ENCODE measurements around the gene SLC35E3.

The SLC35E3 gene

DNA sequence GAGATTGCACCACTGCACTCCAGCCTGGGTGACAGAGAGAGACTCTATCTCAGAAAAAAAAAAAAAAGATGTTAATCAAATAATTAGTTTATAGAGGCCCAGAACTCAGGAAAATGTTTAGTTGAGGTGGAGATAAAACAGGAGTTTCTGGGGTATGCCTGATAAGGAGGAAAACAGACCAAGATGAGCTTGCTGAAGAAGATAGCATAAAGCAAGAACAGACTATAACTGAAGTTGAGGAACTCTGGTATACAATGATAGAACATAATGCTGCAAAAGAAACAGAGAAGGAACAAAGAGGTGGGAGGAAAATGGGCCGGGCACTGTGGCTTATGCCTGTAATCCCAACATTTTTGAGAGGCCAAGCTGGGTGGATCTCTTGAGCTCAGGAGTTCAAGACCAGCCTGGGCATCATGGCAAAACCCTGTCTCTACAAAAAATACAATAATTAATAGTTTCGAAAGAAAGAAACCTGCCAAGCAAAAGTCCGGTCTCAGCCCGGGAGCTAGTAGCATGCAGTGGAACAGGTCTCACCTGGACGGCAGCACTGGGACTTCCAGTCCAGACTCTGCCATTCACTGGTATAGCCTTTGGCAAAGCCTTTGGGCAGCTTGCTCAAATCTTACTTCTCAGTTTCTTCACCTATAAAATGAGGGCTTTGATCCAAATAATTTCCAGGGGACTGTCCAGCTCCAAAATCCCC is 25.4 kb downstream of the SLC35E3 start:
- DNase-seq, result no peak

DNA sequence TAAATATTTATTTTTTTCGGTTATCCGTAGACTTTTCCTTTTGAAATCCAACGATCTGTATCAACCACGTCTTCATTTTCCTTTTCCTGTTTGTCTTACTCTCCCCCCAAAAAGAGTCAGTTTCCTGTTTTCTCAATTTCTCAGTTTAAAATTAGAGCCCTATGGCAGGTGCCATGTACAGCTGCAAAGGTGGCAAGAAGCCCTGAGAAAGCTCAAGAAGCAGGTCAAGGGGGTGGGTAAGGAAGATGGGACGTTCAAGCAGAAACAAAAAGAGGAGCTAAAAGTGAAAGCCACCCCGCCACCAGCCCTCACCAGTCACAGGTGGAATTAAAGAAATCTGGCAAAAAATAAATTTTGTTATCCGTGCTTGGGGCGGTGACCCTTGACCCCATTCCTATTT is 26.7 kb downstream of the SLC35E3 start:
- DNase-seq, result no peak

DNA sequence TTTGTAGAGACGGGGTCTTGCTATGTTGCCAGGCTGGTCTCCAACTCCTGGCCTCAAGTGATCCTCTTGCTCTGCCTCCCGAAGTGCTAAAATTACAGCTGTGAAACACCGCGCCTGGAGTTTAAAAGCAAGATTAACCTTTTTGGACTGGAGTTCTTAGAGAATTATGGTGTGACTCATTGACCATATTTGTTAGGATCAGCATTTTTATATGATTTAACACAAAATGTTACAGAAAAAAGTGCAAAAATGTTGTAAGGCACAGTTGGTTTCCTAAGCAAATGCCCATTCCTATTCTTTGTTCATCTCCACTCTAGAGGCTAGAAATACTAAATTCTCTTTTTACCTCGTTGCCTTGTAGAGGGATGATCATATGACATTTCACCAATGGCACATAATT is 27.6 kb downstream of the SLC35E3 start:
- no peak for DNase-seq

DNA sequence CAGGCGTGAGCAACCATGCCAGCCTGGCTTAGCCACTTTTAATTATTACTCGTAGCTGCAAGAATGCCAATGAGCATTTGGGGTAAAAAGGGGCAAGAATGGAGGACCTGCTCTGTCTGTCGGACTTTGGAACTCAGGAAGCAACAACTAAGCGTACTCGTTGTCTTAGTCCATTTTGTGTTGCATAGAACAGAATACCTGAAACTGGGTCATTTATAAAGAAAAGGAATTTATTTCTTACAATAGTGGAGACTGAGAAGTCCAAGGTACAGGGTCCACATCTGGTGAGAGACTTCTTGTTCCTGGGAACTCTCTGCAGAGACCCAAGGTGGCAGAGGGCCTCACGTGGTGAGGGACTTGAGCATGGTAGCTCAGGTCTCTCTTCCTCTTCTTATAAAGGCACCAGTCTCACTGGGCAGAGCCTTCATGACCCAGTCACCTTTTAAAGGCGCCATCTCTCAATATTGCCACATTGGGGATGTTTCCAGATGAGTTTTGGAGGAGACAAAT is 29.2 kb downstream of the SLC35E3 start:
- DNase-seq, result no peak

DNA sequence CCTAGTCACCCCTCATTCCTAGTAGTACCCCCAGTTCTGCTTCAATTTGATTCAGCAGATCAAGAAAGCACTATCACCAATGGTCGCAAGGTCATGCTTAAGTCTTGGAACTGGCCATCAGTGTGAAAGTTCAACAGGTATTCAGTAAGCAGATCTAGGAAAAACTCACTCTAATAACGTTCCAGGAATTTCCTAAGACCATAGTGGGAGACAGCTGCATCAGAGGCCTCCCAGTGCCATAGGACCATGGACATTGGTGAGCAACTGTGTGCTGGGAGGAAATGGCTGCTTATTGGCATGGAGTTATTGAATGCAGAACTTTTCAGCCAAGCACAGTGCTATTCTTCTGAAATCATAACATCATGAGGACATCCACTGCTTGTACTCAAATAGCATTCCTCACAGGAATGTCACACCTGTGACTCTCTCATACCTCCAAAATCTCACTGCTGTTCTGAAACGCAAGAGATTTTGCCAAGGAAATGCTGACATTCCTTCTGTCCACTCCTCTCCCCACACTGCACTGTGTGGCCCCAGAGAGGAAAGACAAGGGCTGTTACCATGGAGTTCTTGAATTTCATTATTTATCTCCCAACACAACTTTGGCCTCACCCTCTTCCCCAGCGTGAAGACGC is 31.1 kb downstream of the SLC35E3 start:
- DNase-seq, result no peak

- DNase-seq, result no peak
These were observed 33.3 kb downstream of the SLC35E3 start for GRCh38 chr12:68779280-68779679.

- DNase-seq, result no peak
These were observed 34.8 kb downstream of the SLC35E3 start for GRCh38 chr12:68780731-68781130.

DNA sequence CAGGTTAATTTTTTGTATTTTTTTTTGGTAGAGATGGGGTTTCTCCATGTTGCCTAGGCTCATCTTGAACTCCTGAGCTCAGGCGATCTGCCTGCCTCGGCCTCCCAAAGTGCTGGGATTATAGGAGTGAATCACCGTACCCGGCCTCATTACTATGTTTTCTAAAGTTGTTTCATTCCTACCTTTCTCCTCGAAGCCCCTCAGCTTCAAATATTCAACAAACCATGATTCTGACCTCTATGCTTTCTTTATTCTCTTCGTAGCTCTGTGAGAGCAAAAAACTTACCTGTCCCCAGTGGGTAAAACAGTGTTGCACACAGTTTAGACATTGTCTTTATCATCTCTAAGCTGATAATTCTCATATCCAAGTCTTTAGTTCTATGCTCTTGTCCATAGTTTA is 35.8 kb downstream of the SLC35E3 start:
- DNase-seq, result no peak

DNA sequence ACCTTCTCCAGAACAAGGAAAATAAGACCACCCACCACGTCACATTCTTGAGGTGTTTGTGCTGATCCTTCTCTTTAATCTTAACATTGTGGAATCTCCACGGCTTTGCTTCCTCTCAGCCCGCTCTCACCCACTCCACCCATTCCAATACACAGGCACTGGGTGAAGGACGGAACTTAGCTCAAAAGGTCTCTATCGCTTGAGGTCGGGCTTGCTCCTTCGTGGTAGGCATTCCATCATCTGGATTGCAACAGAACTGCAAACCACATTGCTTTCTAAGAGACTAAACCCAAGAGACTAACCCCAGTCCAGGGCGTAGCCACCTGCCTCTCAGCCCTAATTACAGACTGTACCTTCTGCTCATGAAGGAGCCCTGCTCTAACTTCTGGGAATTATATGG is 38.0 kb downstream of the SLC35E3 start:
- DNase-seq, result no peak

GRCh38 chr12:68785358-68785757 is 39.4 kb downstream of the SLC35E3 start:
- DNase-seq, result no peak

DNA sequence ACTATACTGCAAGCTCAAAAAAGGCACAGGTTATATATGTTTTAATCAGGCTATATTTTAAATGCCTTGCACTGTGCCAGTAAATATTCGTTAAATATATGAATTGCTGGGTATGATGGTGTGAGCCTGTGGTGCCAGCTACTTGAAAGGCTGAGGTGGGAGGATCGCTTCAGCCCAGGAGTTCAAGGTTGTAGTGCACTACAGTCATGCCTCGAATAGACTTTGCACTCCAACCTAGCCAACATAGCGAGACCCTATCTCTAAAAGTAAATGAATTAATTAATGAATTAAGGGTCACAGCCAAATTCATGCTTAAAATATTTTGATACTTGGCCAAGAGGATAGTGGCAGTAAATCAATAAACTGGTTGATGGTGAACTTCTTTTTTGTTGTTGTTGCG is 39.8 kb downstream of the SLC35E3 start:
- DNase-seq, result no peak

DNA sequence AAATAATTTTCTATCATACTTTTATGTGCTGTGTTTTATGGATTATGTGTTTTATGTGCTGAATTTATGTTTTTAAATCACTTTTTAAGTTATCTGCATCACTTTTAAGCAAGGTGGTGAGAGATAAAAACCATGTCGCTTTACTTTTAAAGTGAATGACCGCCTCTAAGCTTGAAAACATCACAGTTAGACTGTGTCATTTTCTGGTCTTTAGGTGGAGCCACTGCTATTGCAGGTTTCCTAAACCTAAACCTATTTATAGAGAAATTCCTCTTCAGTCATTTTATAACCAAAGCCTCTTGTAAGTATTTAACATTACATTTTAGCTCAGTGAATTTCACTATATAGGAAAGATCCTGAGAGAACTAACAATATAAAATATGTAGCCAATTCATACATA is 41.0 kb downstream of the SLC35E3 start:
- no peak for DNase-seq

DNA sequence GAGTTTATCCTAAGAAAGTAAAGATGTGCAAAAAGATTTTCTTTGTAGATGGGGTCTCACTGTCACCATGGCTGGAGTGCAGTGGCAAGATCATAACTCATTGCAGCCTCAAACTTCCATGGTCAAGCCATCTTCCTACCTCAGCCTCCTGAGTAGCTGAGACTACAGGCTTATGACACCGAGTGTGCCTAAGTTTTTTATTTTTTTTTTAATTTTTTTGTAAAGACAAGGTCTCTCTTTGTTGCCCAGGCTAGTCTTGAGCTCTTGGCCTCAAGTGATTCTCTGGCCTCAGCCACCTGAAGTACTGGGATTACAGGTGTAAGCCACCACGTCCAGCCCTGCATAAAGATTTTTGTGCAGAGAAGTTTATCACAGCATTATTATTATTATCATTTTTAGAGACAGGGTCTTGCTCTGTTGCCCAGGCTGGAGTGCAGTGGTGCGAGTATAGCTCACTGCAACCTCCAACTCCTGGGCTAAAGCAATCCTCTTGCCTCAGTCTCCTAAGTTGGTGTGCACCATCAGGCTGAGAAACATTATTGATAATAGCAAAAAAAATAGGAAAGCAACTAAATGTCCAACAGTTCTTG is 42.7 kb downstream of the SLC35E3 start:
- no peak for DNase-seq

DNA sequence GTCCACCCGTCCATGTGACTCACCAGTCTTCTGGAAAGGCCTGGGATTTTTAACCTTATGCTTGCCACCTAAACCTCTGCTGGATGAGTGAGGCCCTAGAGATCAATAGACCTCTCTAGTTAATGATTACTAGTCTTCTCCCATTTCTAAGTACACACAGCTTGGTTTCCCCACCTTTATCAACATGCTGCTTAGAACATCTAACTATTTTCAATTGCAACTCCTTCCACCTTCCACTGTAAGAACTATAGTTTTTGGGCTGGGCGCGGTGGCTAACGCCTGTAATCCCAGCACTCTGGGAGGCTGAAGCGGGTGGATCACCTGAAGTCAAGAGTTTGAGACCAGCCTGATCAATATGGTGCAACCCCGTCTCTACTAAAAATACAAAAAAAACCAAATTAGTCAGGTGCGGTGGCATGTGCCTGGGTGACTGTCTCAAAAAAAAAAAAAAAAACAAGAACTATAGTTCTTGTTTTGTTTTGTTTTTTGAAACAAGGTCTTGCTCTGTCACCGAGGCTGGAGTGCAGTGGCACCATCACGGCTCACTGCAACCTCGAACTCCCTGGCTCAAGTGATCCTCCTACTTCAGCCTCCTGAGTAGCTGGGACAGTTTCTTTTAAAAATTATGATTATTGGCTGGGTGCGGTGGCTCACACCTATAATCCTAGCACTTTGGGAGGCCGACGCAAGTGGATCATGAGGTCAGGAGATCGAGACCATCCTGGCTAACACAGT is 43.3 kb downstream of the SLC35E3 start:
- DNase-seq, result no peak

DNA sequence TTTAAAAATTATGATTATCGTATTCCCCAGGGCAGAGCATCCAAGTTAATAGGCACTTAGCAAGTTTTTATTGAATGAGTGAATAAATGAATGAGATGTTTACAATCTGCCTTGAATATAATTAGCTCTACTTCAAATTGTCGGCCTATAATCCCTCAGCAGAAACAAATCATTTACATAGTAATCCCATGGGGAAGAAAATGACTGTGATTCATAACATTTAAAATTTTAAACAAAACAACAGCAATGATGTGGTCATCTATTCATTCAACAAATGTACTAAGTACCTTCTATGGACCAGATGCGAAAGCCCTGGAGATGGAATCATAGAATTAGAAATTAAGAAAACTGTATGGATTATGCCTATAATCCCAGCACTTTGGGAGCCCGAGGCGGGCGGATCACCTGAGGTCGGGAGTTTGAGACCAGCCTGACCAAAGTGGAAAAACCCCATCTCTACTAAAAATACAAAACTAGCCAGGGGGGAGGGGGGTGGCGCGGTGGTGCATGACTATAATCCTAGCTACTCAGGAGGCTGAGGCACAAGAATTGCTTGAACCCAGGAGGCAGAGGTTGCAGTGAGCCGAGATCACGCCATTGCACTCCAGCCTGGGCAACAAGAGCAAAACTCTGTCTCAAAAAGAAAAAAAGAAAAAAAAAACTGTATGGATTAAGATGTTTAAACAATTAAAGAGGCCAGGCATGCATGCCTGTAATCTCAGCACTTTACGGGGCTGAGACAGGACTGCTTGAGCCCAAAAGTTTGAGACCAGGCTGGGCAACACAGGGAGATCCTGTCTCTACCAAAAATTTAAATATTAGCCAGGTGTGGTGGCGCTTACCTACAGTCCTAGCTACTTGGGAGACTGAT is 44.3 kb downstream of the SLC35E3 start:
- no peak for DNase-seq

GRCh38 chr12:68790952-68791234 is 44.9 kb downstream of the SLC35E3 start:
- no peak for DNase-seq

- DNase-seq, result no peak
These were observed 46.0 kb downstream of the SLC35E3 start for GRCh38 chr12:68791897-68792481.

DNA sequence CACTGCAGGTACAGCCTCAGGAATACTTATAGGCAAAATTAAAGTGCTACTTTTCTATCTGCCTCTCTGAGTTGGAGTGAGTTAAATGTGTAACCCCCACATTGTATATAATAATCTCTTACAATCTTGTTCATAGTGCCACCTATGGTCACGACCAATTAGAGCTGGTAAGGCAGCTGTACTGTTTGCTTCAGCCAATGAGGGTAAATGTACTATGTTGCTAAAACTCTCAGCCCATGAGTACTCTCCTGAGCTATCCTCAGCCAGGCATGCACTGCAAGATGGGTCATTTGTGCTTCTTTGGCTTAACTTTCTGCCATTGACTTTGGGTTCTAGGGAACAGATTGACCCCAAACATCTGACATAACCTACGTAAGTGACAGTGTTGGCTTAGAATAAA is 47.0 kb downstream of the SLC35E3 start:
- no peak for DNase-seq

DNA sequence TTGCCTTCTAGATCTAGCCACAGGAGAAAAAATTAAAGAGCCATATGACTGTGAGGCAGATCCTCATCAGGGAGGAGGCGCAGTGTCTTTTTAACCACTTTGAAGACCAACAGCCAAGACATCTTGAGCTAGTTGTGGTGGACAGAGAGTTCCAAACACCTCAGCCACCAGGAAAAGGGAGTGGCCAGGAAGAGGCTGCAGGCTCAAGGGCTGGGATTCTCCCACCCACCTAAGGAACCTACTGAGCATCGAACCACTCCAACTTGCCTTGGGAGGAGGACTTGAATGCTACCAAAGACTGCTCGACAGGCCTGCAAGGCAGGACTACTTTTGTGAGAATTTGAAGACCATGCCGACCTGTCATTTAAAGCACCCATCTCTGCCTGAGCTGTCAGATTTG is 47.5 kb downstream of the SLC35E3 start:
- no peak for DNase-seq

GRCh38 chr12:68793975-68794652 is 48.1 kb downstream of the SLC35E3 start:
- DNase-seq, result no peak

- DNase-seq, result no peak
These were observed 48.8 kb downstream of the SLC35E3 start for GRCh38 chr12:68794653-68795251.
